ENCODE data around the gene NELL1. TPM values are rescaled to one million over a fixed set of nuclear protein-coding genes. Genes with fewer than 3 reads are reported as not detected.

Gene NELL1
- total and polyA plus RNA-seq, 2 experiments from 2014 or later: 1.6 TPM; not detected in 1

DNA sequence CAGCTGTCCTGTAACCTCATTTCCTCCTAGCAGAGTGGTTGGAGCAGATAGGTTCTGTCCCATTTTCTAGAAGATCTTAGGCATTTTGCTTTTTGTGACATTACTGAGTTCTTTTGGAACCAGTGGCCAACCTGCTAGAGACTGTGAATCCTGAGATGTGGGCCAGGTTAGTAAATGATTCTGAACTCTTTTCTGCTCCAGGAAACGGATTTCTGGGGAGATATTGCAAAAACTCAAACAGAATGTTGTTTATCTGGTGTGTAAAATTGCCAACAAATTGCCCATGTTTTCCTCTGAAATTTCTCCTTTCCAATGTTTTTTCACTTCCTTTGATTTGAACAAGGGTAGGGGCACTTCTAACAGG lies 37.2 kb upstream of the NELL1 start (continued):
- TF ChIP-seq STAT1 (IDR thresholded peaks at IDR 0.05; ENCODE audit: unreplicated experiment) (no peak), POLR2AphosphoS5 (IDR thresholded peaks at IDR 0.05; ENCODE audit: low read depth) (no peak), ZNF331 (CRISPR knock-in tag; IDR thresholded peaks at IDR 0.05; ENCODE audit: low read depth) (no peak), CTCF (conservative IDR thresholded peaks at IDR 0.05; ENCODE audit: low read depth in 2 of 2) (no peak), EZH2phosphoT487 (IDR thresholded peaks at IDR 0.05; ENCODE audit: unreplicated experiment) (no peak)

GRCh38 chr11:20634044-20634443 lies 35.3 kb upstream of the NELL1 start:
- H3K36me3 ChIP-seq (ENCODE audit: insufficient read depth): no peaks in the 10 kb centered on the region
- H3K9me2 ChIP-seq (ENCODE audit: insufficient read depth): no peaks in the 10 kb centered on the region; the same call in 1 of the 2 replicates
- peaks cover 24% of the 10 kb centered on the region for H3K4me1 Mint-ChIP-seq
- H2AFZ ChIP-seq: no peak overlapping the region
- DNase-seq (ENCODE audit: low spot score) (peak; percentile 47), ATAC-seq (peak; percentile 73)
- H3K4me1 ChIP-seq (ENCODE audit: insufficient read depth): peaks cover 7% of the 10 kb centered on the region; the same call in 1 of the 2 replicates
- TF ChIP-seq CTCF (conservative IDR thresholded peaks at IDR 0.05; ENCODE audit: low read depth in 2 of 2) (peak; percentile 64 to 81), REST (IDR thresholded peaks at IDR 0.05; ENCODE audit: unreplicated experiment) (no peak)
- no peak overlapping the region for H3K27ac Mint-ChIP-seq
- H3K4me3 Mint-ChIP-seq: no peak overlapping the region
- H4K20me1 ChIP-seq (replicated peaks; ENCODE audit: insufficient read depth): no peaks in the 10 kb centered on the region
- H3K79me2 ChIP-seq (replicated peaks; ENCODE audit: insufficient read depth): no peaks in the 10 kb centered on the region
- H3F3A ChIP-seq (replicated peaks; ENCODE audit: low read depth): no peaks in the 10 kb centered on the region
- H3K36me3 Mint-ChIP-seq (ENCODE audit: low read depth): no peaks in the 10 kb centered on the region
- peaks cover 3% of the 10 kb centered on the region for H3K27me3 Mint-ChIP-seq (ENCODE audit: insufficient read depth, low read depth, poor library complexity)
- no peaks in the 10 kb centered on the region for H3K27me3 ChIP-seq (ENCODE audit: insufficient read depth)
- H3K27ac ChIP-seq (ENCODE audit: low read depth): no peak overlapping the region
- no peaks in the 10 kb centered on the region; the same call in 2 of the 3 replicates for H3K9me3 Mint-ChIP-seq
- H3K4me2 ChIP-seq: no peak overlapping the region
- no peak overlapping the region for H3K4me3 ChIP-seq

Measured in GM23338 (cell line).